ENCODE data around the gene UBL3.

UBL3 gene

DNA sequence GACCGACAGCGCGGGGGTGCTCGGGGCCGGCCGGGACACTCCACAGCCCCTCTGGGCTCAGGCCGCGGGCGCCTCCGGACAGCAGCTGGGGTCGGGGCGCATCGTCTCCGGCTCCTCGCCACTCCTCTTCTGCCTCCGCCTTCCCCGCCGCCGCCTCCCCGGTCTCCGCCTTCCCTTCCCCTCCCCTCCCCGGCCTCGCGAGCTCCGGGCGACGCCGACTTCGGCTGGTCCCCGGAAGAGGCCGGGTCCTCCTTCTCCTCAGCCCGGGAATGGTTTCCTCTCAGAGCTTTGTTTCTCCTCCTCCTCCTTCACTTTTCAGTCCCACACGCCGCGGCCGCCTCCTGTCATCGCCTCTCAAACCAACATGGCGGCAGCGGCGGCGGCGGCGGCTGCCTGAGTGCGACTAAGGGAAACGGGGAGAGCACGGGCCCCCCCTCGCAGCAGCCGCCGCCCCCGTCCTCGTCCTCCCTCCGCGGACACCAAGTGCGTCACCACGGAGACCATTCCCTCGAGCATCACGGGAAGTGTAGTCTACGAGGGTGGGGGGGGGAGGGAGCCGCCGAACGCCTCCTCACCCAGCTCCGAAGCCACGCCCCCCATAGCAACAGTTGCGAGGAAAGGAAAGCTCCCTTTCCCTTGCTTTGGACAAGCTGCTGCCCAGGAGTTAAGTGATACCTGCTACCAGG, at the start of gene UBL3:
UBL3 (minus strand) TSS at position 405 of the 686 bp plus-strand sequence. CDS start 1,079 bp downstream, outside the sequence.
- peak; percentile 92 for DNase-seq (ENCODE audit: low read depth)

- DNase-seq (ENCODE audit: low read depth) = no peak
Measured at GRCh38 chr13:29897102-29897501, 46.7 kb upstream of the UBL3 start.

DNA sequence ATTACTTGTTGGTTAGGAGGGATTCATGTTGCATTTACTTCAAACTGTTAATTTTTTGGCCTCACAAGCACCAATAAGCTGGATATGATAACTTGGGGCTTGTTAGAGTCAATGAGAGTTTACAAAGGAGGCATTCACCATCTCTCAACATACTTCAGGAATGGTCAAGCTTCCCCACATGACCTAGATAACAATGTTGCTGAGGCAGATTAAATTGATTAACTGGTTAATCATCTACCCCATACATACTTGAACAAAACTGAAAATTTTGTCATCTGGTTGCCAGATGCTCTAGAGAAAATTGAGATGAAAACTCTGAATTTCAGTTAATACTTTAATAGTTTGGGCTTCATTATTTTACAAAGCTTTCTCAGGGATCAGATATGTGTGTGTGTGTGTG, 43.0 kb upstream of the UBL3 start:
- DNase-seq (ENCODE audit: low read depth) = no peak

DNA sequence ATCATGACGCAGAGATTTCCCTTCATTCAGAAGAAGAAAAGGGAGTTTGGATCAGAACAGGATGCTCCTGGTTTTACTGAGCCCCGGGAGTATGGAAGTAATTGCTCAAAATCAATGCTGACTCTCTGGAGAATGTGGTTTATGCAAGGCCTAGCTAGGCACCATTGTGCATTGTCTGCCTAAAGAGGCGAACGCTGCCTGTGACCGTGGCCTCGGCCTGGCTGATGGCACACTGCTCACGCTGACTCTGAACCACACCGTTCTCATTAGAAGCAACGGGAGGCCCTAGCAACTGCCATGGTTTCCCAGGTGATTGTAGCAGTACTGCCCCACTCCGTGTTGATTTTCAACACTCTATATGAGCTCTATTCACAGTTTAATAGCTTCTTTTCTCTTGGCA, 41.7 kb upstream of the UBL3 start:
- DNase-seq (ENCODE audit: low read depth) = no peak

GRCh38 chr13:29889111-29889510, 38.7 kb upstream of the UBL3 start:
- no peak for DNase-seq (ENCODE audit: low read depth)

DNA sequence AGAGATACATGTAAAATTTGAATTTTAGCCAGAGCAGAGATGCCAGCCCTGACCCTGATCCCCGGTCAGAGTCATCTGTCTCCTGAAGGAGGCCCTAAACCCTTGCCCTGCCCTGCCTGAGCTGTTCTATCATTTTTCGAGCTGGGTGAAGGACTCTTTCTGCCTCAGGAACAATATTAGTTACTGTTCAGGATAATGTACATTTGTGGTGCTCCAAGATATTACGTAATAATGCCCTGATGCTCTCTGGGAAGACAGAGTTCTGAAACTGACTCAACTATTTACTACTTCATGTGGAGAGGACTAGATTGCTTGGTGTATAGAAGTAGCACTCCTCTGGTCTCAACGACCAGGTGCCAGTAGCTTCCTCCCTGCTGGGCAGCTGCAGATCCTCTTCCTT, 37.9 kb upstream of the UBL3 start:
- DNase-seq (ENCODE audit: low read depth) = no peak

DNA sequence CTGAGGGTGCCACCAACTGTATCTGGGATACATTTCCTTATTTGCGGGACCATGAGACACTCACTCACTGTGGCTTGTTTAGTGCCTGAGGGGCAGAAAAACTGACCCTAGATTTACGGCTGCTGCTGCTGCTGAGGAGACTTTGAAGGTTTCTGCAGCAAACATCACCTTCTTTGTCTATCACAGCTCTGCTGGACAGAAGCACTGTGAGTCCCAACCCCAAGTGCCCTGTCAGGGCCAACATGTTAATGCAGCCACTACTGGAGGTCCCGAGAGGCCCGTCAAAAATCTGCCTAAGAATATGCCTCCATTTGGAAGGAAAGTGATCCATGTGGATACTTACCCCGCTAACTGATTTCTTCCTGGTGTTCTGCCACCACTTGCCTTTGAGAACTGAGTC, 37.3 kb upstream of the UBL3 start:
- no peak for DNase-seq (ENCODE audit: low read depth)

DNA sequence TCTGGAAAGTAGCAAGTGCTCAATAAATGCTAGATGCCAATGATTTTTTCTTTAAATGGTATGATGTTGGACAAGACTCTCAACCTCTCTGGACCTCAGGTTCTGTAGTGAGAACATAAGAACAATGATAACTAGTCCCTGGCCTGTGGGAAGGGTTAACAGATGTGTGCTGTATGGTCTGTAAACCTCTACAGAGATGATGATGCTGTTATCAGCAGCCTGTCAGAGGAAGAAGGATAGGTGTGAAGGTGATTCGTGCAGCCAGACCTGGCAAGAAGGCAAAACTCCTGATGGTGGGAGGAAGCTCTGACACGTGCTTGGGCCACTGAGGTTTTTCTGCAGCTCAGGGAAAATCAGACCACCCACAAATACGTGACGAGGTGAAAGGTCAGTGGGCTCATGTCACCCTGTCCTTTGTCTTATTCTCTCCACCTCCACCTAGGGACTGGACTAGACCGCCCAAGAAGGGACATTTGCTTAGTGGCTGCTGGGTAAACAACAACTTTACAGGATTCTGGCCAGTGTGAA, 36.7 kb upstream of the UBL3 start:
- no peak for DNase-seq (ENCODE audit: low read depth)

GRCh38 chr13:29886446-29886845, 36.0 kb upstream of the UBL3 start:
- peak; percentile 8 for DNase-seq (ENCODE audit: low read depth)

DNA sequence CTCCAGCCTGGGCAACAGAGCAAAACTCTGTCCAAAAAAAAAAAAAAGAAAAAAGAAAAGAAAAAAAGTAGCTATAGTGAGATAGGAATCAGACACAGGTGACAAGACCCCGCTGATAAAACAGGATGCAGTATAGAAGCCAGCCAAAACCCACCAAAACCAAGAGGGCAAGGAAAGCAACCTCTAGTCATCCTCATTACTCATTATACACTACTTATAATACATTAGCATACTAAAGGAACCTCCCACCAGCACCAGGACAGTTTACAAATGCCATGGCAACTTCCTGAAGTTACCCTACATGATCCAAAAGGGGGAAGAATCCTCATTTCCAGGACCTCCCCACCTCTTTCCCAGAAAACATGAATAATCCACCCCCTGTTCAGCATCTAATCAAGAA, 35.6 kb upstream of the UBL3 start:
- DNase-seq (ENCODE audit: low read depth) = no peak

GRCh38 chr13:29884671-29885430, 34.4 kb upstream of the UBL3 start:
- DNase-seq (ENCODE audit: low read depth) = no peak

- no peak for DNase-seq (ENCODE audit: low read depth)
Measured at GRCh38 chr13:29883941-29884518, 33.6 kb upstream of the UBL3 start.

GRCh38 chr13:29882076-29882475, 31.7 kb upstream of the UBL3 start:
- no peak for DNase-seq (ENCODE audit: low read depth)

DNA sequence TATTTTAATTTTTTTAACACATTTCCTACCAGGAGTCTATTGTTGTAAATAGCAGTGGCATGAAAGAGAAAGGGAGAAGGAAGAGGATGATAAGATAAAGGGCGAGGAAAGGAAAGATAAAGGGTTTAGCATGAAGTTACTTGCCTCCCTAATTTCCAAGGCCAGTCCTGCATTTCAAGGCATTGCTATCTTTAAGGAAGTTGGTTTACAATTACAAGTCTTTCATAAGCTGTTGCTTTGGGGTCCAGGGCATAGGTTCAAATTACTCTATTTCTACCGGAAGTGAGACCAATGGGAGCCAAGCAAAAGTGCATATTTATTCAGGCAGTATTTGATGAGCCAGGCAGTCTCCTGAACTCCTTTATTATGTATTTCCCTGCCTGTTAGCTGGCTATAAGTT, 27.7 kb upstream of the UBL3 start:
- DNase-seq (ENCODE audit: low read depth) = no peak

- no peak for DNase-seq (ENCODE audit: low read depth)
Measured at GRCh38 chr13:29877456-29878078, 27.1 kb upstream of the UBL3 start.

GRCh38 chr13:29875646-29876045, 25.2 kb upstream of the UBL3 start:
- DNase-seq (ENCODE audit: low read depth) = no peak

- no peak for DNase-seq (ENCODE audit: low read depth)
Measured at GRCh38 chr13:29868581-29868980, 18.2 kb upstream of the UBL3 start.

GRCh38 chr13:29865934-29866333, 15.5 kb upstream of the UBL3 start:
- DNase-seq (ENCODE audit: low read depth) = no peak

DNA sequence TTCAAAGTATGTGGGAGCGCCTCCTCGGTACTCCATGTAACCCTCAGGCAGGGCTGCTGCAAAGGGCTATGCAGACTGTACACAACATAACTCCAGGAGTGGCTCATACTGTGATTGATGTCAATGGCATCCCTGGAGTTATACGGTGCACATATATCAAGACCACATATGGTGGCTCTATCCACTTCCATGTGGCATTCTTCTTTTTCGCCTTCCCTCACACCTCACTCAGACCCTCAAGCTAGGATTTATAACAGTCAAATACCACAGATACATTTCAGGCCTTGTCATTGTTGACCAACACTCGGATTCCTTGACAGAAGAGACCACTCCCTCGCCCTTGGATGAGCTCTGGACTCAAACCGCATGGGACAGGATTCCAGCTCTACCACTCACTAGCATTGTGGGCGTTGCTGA, 11.3 kb upstream of the UBL3 start:
- no peak for DNase-seq (ENCODE audit: low read depth)

- no peak for DNase-seq (ENCODE audit: low read depth)
Measured at GRCh38 chr13:29859971-29860370, 9.6 kb upstream of the UBL3 start.

GRCh38 chr13:29858667-29859066, 8.2 kb upstream of the UBL3 start:
- DNase-seq (ENCODE audit: low read depth) = no peak

GRCh38 chr13:29858231-29858630, 7.8 kb upstream of the UBL3 start:
- no peak for DNase-seq (ENCODE audit: low read depth)

DNA sequence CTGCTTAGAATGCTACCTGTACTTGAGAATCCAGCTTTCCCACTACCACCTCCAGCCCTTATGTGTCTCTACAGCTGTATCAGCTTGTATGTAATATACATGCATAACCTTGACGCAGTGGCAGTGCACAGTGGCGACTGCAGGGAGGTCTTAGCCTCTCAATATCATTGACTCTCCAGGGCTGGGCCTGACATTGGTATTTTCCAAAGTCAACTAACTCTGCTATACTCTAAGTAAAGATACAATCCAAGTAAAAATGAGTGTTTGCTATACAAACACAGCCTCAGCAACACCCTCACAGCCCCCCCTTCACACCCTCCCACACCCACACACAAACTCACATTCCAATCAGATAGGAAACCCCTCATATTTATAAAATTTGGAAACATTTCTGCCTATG, 6.7 kb upstream of the UBL3 start:
- no peak for DNase-seq (ENCODE audit: low read depth)

All from stimulated activated CD8-positive, alpha-beta memory T cell treated with anti-CD3 and anti-CD28 coated beads, Interleukin-12 subunit alpha, Interleukin-12 subunit beta, amount 100 ng/mL, for 4 hours (primary cell).